ENCODE data around the gene RCCD1. TPM values are rescaled to one million over a fixed set of nuclear protein-coding genes. Genes with fewer than 3 reads are reported as not detected.
A peak's percentile ranks its signal among the peaks of the same experiment; 100 is the strongest.

The RCCD1 gene
- total RNA-seq, 1 experiment from 2014 or later: 28.8 TPM

DNA sequence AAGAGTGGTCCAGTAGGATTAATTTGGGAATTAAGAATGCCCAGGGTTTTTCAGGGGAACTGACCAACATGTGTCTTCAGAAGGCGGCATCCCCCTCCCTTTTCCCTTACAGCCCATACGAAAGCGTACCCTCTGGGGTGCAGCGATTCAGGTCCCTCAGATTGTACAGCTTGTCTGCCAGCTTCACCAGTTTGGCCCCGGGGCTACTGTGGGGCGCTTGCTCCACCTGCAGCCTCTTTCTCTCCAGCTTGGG is 23.2 kb upstream of the RCCD1 start:
- H3K27ac ChIP-seq (ENCODE audit: low read depth, low read length, poor library complexity, severe bottlenecking): peak overlapping the region; percentile 80
- peak overlapping the region; percentile 96 for H3K4me3 ChIP-seq (ENCODE audit: low read depth, low read length, poor library complexity, severe bottlenecking)
- peaks cover 25% of the 10 kb centered on the region for H3K4me1 ChIP-seq (ENCODE audit: insufficient read depth, low read length, poor library complexity, severe bottlenecking)
- H3K36me3 ChIP-seq (ENCODE audit: insufficient read depth, low read length, poor library complexity, severe bottlenecking): no peaks in the 10 kb centered on the region
- H3K27me3 ChIP-seq (replicated peaks; ENCODE audit: insufficient read depth, low read depth, low read length, poor library complexity): no peaks in the 10 kb centered on the region
- BruUV-seq (replicated peaks): no TSS peak
- TF ChIP-seq, protein P1, sequence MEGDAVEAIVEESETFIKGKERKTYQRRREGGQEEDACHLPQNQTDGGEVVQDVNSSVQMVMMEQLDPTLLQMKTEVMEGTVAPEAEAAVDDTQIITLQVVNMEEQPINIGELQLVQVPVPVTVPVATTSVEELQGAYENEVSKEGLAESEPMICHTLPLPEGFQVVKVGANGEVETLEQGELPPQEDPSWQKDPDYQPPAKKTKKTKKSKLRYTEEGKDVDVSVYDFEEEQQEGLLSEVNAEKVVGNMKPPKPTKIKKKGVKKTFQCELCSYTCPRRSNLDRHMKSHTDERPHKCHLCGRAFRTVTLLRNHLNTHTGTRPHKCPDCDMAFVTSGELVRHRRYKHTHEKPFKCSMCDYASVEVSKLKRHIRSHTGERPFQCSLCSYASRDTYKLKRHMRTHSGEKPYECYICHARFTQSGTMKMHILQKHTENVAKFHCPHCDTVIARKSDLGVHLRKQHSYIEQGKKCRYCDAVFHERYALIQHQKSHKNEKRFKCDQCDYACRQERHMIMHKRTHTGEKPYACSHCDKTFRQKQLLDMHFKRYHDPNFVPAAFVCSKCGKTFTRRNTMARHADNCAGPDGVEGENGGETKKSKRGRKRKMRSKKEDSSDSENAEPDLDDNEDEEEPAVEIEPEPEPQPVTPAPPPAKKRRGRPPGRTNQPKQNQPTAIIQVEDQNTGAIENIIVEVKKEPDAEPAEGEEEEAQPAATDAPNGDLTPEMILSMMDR (conservative IDR thresholded peaks at IDR 0.05; ENCODE audit: low read depth, low read length): no peak
- no peak for TF ChIP-seq EZH2 (IDR thresholded peaks at IDR 0.05; ENCODE audit: borderline replicate concordance, low read depth, low read length, poor library complexity, severe bottlenecking)
- ChIA-PET CTCF (interaction anchor here (0.7 to 2.9 kb wide), 7 partner anchors 29 to 340 kb away, joined by 3 to 9 read pairs (median 5); partner anchors contain the start of gene MAN2A2), POLR2A (ENCODE audit: low non-redundant PET) (no interaction called here)
- H3K9me3 ChIP-seq (ENCODE audit: low read depth, low read length, poor library complexity, severe bottlenecking): no peaks in the 10 kb centered on the region
- DNase-seq (ENCODE audit: low spot score): no peak
- intact Hi-C loops (cut with micrococcal nuclease; ENCODE audit: unreplicated experiment): loop anchor here (2.0 to 10.0 kb wide), 3 partner anchors 29 to 787 kb away; partner anchors contain the start of gene MAN2A2

DNA sequence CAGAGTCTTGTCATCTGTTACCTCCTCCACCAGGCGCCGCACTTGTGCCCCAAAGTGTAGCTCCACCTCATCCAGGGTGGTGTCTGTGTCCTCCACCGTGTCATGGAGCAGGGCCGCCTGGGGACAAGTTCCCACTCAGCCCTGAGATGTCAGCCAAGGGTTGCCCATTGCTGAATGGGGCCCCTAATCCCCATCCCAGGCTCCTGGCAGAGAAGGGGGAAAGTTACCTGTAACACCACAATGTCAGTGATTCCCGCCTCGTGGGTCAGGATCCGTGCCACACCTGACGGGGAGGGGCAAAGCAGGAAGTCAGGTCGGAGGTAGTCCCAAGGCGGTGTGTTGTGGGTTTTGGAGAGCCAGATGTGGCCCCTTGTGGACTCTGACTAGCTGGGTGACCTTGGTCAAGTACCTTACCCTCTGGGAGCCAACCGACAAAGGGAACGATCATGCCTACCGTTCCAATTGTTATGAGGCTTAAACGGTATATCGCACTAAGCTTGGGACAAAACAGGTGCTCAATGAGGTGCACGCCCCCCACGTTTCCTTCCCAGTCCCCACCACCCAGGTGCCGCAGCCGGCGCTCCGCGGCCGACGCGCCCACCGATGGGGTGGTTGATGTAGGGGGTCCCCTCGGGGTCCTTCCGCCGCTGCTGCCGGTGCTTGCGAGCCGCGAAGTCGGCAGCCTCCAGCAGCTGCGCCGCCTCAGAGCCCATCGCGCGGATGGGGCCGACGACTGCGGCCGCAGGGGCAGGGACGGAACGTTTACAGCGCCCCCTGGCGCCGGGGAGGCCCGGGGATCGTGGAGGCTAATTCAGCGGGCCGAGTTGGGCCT is 22.6 kb upstream of the RCCD1 start, which contains the start of gene HDDC3:
Gene HDDC3, minus strand, starts transcription at position 722 of the 832 bp plus-strand sequence. Its CDS starts 9 bp downstream, at position 713.
- DNase-seq (ENCODE audit: low spot score): peak; percentile 88
- TF ChIP-seq, protein P1 (conservative IDR thresholded peaks at IDR 0.05; ENCODE audit: low read depth, low read length): peak; percentile 97
- TF ChIP-seq EZH2 (IDR thresholded peaks at IDR 0.05; ENCODE audit: borderline replicate concordance, low read depth, low read length, poor library complexity, severe bottlenecking): no peak
- intact Hi-C loops (cut with micrococcal nuclease; ENCODE audit: unreplicated experiment): loop anchor here (2.0 to 10.0 kb wide), 3 partner anchors 29 to 787 kb away; partner anchors contain the start of gene MAN2A2
- CTCF ChIA-PET: interaction anchor here (0.7 to 2.9 kb wide), 10 partner anchors 23 to 340 kb away, joined by 3 to 9 read pairs (median 5); partner anchors contain the start of genes MAN2A2 and RCCD1
- no TSS peak for BruUV-seq (replicated peaks)
- Histone ChIP-seq H3K4me1 (ENCODE audit: insufficient read depth, low read length, poor library complexity, severe bottlenecking) (peaks cover 27% of the 10 kb centered on the region), H3K27ac (ENCODE audit: low read depth, low read length, poor library complexity, severe bottlenecking) (peak within 1 kb of the TSS; percentile 86), H3K4me3 (ENCODE audit: low read depth, low read length, poor library complexity, severe bottlenecking) (peak within 1 kb of the TSS; percentile 96), H3K36me3 (ENCODE audit: insufficient read depth, low read length, poor library complexity, severe bottlenecking) (no peaks in the 10 kb centered on the region), H3K9me3 (ENCODE audit: low read depth, low read length, poor library complexity, severe bottlenecking) (no peaks in the 10 kb centered on the region), H3K27me3 (replicated peaks; ENCODE audit: insufficient read depth, low read depth, low read length, poor library complexity) (no peaks in the 10 kb centered on the region)
- POLR2A ChIA-PET (ENCODE audit: low non-redundant PET): interaction anchor here (0.6 kb wide), 1 partner anchor 51 kb away, joined by 7 read pairs; no protein-coding TSS in a partner anchor

DNA sequence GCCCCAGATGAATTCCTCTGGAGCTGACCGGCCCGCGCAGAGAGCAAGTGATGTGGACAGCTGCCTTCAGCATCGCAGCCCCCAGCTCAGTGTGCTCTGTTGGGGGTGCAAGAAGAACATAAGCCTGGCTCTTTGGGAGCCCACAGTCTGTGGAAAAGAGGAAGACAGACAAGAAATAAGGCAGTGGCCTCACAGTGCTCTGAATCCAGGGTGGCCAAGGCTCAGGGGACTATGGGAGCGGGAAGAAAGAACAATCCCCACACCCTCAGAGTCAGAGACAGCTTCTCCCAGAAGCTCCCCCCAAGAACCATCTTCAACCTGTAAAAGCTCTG is 22.1 kb upstream of the RCCD1 start:
- Histone ChIP-seq H3K9me3 (ENCODE audit: low read depth, low read length, poor library complexity, severe bottlenecking) (no peaks in the 10 kb centered on the region), H3K27me3 (replicated peaks; ENCODE audit: insufficient read depth, low read depth, low read length, poor library complexity) (no peaks in the 10 kb centered on the region), H3K4me3 (ENCODE audit: low read depth, low read length, poor library complexity, severe bottlenecking) (peak overlapping the region; percentile 96), H3K27ac (ENCODE audit: low read depth, low read length, poor library complexity, severe bottlenecking) (peak overlapping the region; percentile 80), H3K4me1 (ENCODE audit: insufficient read depth, low read length, poor library complexity, severe bottlenecking) (peaks cover 27% of the 10 kb centered on the region), H3K36me3 (ENCODE audit: insufficient read depth, low read length, poor library complexity, severe bottlenecking) (no peaks in the 10 kb centered on the region)
- TF ChIP-seq, protein P1 (conservative IDR thresholded peaks at IDR 0.05; ENCODE audit: low read depth, low read length): no peak; the same call in 1 of the 2 replicates
- TF ChIP-seq EZH2 (IDR thresholded peaks at IDR 0.05; ENCODE audit: borderline replicate concordance, low read depth, low read length, poor library complexity, severe bottlenecking): no peak
- intact Hi-C loops (cut with micrococcal nuclease; ENCODE audit: unreplicated experiment): loop anchor here (5.0 to 10.0 kb wide), 2 partner anchors 285 to 788 kb away; no protein-coding TSS in a partner anchor
- ChIA-PET CTCF (interaction anchor here (1.2 to 2.9 kb wide), 7 partner anchors 22 to 339 kb away, joined by 3 to 9 read pairs (median 6); partner anchors contain the start of genes MAN2A2 and RCCD1), POLR2A (ENCODE audit: low non-redundant PET) (interaction anchor here (0.6 kb wide), 1 partner anchor 50 kb away, joined by 7 read pairs; no protein-coding TSS in a partner anchor)
- BruUV-seq (replicated peaks): no TSS peak
- DNase-seq (ENCODE audit: low spot score): no peak

All from A673 (cell line).